Amniotic stem cell (primary cell): ENCODE data around the gene PSMD4.

Experiments used
- DNase-seq: peaks from one replicate; lab custom pipeline; 2025; lab: John Stamatoyannopoulos, UW

PSMD4 gene

DNA sequence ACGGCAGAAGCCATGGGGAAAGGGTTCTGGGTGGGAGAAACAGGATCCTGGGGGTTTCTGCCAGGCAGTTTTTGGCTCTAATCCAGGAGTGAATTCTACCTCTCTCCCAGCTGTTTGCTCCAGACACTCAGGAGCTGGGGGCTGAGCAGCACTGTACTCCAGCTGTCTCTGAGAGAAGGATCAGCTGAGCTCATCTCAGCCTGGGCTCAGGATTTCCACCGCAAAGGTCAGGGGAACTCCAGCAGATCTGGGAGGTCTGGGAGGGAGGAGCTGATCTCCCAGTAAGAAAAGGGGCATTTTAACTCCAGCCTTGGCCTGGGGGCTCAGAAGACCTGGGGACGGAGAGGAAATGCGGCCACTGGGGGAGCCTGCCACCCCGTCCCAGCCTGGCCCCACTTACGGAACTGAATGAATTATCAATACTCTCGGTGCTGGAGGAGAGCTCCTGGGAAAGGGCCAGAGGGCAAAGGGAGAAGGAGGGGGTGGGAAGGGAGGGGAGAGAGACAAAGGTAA lies 55.3 kb downstream of the PSMD4 start:
- no peak for DNase-seq

DNA sequence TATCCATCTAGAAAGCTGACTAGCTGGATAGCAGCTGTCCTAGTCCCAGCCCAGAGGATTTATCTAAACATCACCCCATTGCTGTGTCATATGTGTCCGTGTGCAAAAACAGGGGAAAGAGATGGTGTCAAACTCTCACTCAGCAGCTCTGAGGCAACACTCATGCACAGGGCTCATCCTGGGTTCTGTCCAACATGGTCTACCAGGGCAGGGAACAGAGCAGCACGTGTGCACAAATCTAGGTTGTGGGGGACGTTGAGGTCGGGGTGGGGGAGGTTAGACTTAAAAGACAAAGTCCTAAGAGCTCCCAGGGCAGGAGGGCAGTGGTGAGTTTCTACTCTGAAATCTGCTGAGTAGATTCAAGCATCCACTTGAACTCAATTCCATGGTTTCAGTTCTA lies 56.5 kb downstream of the PSMD4 start:
- DNase-seq = no peak

- DNase-seq = peak; percentile 96
Observed at GRCh38 chr1:151311589-151312331, 57.2 kb downstream of the PSMD4 start.

GRCh38 chr1:151312411-151312810 lies 57.9 kb downstream of the PSMD4 start:
- DNase-seq = no peak

DNA sequence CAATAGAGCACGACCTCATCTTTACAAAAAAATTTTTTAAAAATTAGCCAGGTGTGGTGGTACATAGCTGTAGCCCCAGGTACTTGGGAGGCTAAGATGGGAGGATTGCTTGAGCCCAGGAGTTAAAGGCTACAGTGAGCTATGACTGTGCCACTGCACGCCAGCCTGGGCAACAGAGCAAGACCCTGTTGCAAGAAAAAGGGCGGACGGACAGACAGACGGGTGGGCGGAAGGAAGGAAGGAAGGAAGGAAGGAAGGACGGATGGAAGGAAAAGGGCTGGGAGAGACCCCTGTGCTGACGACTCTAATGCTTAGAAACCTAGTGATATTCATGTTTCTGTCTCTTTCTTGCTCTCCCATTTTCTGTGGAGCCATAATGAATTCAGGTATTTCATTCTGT lies 58.3 kb downstream of the PSMD4 start:
- no peak for DNase-seq

DNA sequence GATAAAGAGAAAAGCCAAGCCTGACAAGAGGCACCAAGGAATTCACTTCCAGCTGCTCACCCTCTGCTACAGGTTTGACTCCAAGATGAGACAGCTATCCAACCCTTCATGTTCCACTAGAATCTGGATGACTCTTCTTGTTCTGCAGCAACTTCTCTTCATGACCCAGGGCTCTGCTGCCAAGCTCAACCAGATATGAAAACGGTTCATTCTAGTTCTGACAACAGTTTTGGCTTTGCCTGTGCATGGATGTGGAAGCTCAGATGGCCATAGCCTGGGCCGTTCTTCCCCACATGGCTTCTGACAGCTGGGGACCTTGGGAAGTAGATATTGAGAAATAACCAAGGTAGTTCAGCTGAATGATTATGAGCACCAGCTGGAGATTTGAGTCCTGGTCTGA lies 59.0 kb downstream of the PSMD4 start:
- no peak for DNase-seq

- DNase-seq = peak; percentile 42
Observed at GRCh38 chr1:151314137-151314875, 59.8 kb downstream of the PSMD4 start.

DNA sequence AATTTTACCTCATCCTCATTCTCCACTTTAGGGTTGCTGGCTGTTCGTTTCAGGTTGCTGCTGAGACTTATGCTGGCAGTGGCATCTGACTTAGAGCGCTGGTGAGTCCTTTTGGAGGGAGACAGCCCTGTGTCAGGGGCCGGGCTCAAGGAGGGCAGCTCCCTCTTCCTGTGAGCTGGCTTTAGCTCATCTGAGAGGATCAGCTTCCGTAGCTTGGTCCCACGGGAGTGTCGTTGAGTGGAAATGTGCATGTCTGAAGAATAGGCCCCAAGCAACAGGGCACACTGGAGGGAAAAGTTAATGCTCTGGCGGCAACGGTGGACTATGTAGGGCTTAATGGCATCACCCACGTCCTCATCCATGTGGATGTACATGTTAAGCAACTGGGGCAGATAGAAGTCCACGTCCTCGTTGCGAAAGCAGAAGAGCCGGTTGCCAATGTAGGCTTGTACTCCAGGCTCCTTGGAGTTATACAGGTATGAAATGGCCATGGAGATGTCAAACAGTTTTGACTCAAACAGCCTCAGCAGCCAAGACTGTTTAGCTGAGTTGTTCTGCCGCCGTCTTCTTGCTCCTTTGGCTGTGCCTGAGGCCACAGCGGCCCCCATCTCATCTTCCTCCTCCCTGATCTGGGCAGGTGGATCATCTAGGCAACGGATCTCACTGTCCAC lies 61.2 kb downstream of the PSMD4 start:
- no peak for DNase-seq
